Subcutaneous adipose tissue (tissue), 4 donors: Measurements from ENCODE around the gene TNFAIP1. TPM values are rescaled to one million over a fixed set of nuclear protein-coding genes. Genes with fewer than 3 reads are reported as not detected.

Experiments used
- total RNA-seq, 4 donors: library from RNA; depleted of rRNA; stranded (reverse); fragments of >200 nt; gene quantifications; one replicate each; pipeline ENCODE4 v1.1.0, GENCODE V29; 2016
- TF ChIP-seq, protein P1 (sequence below): fragments of 450-650 bp; IDR thresholded peaks from one replicate; pipeline ENCODE4 v1.5.1; 2016; ENCODE audit warnings: low read depth, mild to moderate bottlenecking, control low read depth, antibody characterized with exemption, moderate library complexity

TNFAIP1 gene
- 10 to 100 TPM; 14.8 to 31.8 (median 21.4) TPM for total RNA-seq

DNA sequence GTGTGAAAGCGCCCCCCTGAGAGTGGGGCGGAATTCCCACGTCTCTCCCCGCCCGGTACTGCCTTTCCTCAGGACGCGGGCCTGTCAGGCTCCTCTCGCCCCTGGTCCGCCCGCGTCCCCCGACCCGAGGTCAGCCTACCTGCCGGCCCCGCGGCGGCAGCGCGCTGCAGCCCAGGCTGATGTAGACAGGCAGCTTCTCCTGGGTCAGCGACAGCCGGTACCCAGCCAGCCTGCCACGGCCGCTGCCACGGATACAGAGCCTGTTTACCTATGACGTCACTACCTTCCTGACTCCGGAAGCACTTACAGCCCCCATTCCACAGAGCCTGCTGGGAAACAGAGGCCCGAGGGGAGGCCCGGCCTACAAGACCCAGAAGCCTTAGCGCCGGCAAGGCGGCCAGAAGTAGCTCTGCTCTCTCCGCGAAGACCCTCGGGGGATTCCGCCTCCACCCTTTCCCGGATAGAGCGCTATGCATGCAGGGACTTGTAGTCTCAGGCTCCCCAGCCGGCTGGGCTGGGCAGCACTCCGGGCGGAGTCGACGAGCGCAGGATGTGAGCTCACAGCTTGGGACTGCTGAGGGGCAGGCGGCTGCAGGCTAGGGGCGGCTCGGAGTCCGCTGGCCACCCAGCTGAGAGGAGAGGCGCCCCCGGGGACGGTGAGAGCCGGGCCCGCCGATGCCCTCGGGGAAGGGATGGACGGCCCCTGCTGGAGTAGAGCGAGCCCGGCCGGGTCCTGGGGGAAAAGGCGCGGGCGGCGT, at the start of gene TNFAIP1, which contains the start of gene IFT20:
Gene TNFAIP1, plus strand, starts transcription at position 561 of the 758 bp plus-strand sequence. CDS start 3,761 bp downstream, outside the sequence.
Gene IFT20, minus strand, starts transcription at position 272 of the 758 bp plus-strand sequence. CDS start 3,487 bp downstream, outside the sequence.
- TF ChIP-seq, protein P1, sequence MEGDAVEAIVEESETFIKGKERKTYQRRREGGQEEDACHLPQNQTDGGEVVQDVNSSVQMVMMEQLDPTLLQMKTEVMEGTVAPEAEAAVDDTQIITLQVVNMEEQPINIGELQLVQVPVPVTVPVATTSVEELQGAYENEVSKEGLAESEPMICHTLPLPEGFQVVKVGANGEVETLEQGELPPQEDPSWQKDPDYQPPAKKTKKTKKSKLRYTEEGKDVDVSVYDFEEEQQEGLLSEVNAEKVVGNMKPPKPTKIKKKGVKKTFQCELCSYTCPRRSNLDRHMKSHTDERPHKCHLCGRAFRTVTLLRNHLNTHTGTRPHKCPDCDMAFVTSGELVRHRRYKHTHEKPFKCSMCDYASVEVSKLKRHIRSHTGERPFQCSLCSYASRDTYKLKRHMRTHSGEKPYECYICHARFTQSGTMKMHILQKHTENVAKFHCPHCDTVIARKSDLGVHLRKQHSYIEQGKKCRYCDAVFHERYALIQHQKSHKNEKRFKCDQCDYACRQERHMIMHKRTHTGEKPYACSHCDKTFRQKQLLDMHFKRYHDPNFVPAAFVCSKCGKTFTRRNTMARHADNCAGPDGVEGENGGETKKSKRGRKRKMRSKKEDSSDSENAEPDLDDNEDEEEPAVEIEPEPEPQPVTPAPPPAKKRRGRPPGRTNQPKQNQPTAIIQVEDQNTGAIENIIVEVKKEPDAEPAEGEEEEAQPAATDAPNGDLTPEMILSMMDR, result no peak

DNA sequence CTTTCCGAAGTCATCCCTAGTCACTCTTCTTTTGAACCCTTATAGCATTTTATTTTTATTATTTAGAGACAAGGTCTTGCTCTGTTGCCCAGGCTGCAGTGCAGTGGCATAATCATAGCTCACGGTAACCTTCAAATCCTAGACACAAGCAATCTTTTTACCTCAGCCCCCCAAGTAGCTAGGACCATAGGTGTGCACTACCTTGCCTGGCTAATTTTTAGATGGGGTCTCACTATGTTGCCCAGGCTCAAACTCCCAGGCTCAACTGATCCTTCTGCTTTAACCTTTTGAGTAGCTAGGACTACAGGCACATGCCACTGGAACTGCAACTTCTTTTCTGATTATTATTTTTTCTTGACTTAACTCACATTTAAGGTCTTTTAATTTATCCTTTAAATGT, 49.6 kb upstream of the TNFAIP1 start:
- TF ChIP-seq, protein P1, result no peak

DNA sequence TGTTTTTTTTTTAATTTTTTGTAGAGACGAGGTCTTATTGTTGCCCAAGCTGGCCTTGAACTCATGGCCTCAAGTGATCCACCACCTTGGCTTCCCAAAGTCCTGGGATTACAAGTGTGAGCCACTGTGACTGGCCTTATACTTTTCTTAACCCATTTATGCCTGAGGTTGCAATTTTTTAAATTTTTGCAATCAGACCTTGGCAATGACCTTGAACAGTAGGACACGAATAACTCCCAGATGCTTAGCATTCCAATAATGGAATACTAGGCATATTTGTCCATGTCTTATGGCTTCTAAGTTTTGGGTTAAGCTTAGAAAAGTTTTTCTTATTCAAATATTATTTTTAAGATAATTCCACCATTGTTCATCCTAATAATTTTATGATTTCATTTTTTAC, 44.9 kb upstream of the TNFAIP1 start:
- TF ChIP-seq, protein P1, result no peak

GRCh38 chr17:28291780-28292330, 43.7 kb upstream of the TNFAIP1 start:
- TF ChIP-seq, protein P1, result no peak

- TF ChIP-seq, protein P1, result no peak
Measured at GRCh38 chr17:28293994-28294393, 41.6 kb upstream of the TNFAIP1 start.

- TF ChIP-seq, protein P1, result no peak
Measured at GRCh38 chr17:28295677-28296578, 39.6 kb upstream of the TNFAIP1 start.
